Suppressor macrophage treated with lipopolysaccharide for 1 hour (primary cell): ENCODE measurements around the gene TNK1.

Experiments used
- DNase-seq, 3 donors: peaks; one replicate each; pipeline ENCODE4 v3.0.0-alpha.2; 2020 to 2022

The TNK1 gene

DNA sequence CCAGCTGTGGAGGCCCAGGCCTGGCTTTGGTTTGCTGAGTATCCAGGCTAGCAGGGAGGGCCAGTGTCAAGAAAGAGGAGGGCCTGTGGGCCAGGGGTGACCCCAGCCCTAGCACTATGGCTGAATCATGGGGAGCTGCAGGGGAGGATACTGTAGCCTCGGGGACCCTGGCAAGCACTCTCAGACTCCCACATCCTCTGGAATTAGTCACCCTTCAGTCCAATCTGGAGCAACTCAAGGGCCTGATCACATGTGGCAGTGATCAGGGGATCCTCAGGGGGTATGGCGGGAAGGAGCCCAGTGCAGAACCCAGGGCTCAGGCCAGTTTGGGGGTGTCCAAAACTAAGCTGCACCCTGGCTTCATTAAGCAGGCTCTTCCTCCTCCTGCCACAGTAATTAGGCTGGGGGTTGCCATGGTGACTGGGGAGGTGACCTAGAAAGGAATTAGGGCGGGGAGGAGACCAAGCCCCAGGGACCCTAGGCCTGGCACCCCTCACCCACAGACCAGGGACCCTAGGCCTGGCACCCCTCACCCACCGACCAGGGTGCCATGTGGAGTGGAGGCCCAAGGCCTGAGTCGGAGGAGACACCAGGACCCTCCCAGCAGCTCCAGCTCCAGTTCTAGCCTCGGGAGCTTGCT, 32.6 kb downstream of the TNK1 start:
- peak in 1 of 3 donors; percentile 20 for DNase-seq

GRCh38 chr17:7414837-7415236, 33.9 kb downstream of the TNK1 start:
- no peak for DNase-seq

GRCh38 chr17:7415784-7416183, 34.9 kb downstream of the TNK1 start:
- no peak for DNase-seq

DNA sequence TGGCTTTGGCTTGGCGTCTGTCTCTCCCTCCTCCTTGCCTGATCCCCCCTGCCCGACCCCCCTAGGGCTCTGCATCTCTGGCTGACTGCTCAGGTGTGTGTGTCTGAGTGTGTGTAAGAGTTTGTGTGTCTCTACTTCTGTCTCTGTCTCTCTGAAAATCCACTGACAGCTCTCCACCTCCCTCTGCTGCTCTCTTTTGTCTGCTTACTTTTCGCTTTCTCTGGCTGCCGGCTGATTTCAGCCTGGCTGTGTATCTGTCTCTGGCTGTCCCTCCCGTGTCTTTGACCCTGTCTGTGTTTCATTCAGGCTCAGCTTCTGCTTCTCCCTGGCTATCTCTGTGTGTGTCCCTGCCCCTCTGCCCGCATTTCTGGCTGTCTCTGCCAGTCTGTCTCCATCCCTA, 35.4 kb downstream of the TNK1 start:
- no peak for DNase-seq

GRCh38 chr17:7417056-7417655, 36.3 kb downstream of the TNK1 start:
- no peak for DNase-seq

DNA sequence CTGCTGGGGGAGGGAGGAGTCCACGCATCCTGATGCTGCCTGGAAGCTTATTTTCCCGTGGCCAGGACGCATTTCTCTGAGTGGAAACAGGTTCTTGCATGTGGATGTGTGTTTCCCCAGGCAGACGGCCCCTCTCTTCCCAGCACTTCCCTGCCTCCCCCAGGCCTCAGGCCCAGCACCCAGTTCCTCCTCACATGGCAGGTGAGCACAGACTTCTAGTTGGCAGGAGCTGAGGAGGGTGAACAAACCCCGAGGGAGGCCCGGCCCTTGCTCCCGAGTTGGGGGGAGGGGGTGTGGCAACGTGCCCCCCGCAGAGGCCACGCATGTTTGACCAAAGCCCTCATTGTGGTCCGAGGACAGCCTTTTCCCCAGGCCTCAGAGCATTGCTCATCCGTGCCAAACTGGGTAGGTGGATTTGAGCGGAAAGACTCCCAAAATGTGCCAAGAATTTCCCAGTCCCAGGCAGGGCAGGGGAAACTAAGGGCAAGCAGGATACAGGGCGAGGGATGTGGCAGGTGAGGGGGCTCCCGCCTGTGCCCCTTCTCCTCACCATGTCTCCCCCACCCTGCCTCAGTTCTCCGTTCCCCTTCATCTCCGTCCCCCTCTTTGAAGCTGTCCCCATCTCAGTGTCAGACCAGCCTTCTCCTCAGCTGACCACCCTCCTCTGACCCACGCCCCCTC, 37.7 kb downstream of the TNK1 start:
- no peak for DNase-seq

- DNase-seq: no peak
Observed at GRCh38 chr17:7419819-7420610, 39.1 kb downstream of the TNK1 start, which contains the start of gene SPEM1. SPEM1 (plus strand) TSS chr17:7420324; CDS start chr17:7420385, 61 bp downstream.

- no peak for DNase-seq
Observed at GRCh38 chr17:7421186-7421585, 40.3 kb downstream of the TNK1 start.

DNA sequence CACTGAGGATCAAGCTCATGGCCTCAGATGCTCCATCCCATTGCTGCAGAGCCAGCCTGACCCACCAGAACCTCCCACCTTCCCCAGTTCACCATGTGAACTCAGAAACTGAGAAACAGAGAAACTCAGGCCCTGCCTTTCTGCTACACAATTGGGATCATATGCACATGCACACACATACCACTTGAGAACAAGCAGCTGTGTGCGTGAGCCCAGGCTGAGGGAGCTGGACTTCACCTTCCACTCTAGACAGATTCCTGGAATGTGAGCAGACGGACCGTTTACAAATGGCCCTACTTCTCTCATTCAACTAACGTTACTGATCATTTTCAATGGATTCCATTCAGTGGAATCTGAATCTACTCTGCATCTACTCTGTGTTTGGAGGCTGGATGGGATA, 42.8 kb downstream of the TNK1 start:
- DNase-seq: no peak

GRCh38 chr17:7425316-7425715, 44.4 kb downstream of the TNK1 start, which contains the start of gene SPEM2:
SPEM2 (plus strand) TSS chr17:7425616; CDS start chr17:7425689, 73 bp downstream.
- no peak for DNase-seq

DNA sequence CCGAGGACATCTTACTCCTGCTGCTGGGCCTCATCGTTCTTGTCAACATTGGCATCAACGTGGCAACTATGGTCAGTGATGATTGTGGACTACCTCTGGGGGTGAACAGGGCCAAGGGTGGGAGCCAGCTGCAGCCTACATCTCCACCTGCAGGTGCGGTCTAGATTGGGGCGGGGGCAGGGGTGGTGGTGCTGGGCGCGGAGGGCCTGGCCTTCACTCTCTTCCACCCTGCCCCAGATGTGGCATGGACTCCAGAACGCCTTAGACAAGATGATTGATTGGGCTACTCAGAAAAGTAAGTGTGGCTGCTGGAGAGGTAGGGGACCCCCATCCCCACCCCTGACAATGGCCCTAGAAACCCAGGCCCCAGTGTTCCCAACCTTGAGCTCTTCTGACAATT, 44.9 kb downstream of the TNK1 start:
- DNase-seq: no peak

GRCh38 chr17:7426203-7426863, 45.4 kb downstream of the TNK1 start:
- no peak for DNase-seq

DNA sequence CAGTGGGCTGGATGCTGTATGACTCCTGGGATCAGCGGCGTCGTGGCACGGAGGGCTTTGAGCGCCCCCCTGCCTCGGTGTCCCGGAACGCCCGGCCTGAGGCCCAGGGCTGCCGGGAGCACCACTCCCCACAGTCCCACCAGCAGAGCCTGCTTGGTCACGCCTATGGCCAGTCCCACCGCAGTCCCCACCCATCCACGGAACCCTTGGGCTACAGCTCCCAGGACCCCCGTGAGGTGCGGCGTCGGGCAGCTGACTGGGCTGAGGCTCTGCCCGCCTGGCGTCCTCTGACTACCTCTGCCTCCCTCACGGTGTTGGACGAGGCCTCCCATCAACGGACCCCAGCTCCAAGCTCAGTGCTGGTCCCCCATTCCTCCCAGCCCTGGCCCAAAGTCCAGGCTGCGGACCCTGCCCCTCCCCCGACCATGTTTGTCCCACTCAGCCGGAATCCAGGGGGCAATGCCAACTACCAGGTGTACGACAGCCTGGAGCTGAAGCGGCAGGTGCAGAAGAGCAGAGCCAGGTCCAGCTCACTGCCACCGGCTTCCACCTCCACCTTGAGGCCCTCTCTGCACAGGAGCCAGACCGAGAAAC, 46.1 kb downstream of the TNK1 start:
- DNase-seq: no peak

GRCh38 chr17:7427549-7427948, 46.7 kb downstream of the TNK1 start:
- DNase-seq: no peak

DNA sequence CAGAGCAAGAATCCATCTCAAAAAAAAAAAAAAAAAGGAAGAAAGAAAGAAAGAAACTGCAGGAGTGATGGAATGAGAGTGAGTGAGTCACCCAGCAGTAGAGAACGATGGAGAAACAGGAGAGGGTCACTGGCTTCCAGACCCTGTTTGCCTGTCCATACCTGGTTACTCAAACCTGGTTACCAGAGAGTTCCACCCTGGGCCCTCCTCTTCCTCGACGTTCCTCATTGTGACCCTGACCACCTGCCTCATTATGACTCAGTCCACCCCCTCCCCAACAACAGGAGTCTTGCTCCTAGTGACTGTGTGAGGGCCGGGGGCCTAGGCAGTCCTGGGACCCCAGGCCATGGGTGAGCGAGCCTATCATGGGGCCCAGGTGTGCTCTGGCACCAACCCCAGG, 47.7 kb downstream of the TNK1 start, which contains the start of gene SPEM3:
Gene SPEM3, plus strand, starts transcription at position 301 of the 400 bp plus-strand sequence. Its CDS starts 46 bp downstream, at position 347.
- no peak for DNase-seq

DNA sequence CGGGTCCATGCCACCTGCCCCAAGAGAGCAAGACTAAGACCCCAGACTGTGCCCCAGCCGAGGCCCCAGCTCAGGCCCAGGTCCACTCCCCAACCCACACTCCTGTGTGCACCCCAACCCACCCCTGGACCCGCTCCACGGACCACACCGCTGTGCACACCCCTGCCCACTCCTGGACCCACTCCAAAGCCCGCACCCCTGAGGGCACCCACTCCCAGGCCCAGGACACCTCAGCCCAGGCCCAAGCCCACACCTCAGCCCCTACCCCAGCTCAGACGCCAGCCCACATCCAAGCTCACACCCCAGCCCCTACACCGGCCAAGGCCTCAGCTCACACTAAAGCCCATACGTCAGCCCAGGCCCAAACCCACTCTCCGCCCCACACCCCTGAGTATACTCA, 48.8 kb downstream of the TNK1 start:
- no peak for DNase-seq

- no peak for DNase-seq
Observed at GRCh38 chr17:7431231-7431630, 50.3 kb downstream of the TNK1 start.

- no peak for DNase-seq
Observed at GRCh38 chr17:7432296-7432695, 51.4 kb downstream of the TNK1 start.

DNA sequence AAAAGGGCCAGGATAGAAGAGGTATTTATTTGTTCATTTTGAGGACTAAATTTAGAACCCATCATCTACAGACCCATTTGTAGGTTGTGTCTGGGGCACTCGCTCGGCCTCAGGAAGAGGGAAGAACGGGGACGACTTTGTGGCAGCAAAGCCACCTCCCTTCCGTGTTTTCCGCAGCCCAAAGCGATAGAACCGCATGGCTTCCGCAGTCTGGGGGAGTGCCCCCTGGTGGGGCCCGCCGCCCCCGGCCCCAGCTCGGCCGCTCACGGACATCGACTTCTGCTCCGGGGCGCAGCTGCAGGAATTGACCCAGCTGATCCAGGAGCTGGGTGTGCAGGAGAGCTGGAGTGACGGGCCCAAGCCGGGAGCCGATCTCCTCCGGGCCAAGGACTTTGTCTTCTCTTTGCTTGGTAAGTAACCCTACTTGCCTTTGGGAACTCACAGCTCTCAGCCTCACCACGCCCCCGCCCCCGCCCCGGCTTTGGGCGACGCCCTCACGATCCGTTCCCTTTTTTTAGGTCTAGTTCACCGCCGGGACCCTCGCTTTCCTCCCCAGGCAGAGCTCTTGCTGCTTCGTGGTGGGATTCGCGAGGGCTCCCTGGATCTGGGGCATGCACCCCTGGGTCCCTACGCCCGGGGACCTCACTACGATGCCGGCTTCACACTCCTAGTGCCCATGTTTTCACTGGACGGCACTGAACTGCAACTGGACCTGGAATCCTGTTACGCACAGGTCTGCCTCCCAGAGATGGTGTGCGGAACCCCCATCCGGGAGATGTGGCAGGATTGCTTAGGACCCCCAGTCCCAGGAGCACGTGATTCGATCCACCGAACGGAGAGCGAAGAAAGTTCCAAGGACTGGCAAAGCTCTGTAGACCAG, 55.0 kb downstream of the TNK1 start:
- DNase-seq: peak; percentile 57 to 81 (median 73)

DNA sequence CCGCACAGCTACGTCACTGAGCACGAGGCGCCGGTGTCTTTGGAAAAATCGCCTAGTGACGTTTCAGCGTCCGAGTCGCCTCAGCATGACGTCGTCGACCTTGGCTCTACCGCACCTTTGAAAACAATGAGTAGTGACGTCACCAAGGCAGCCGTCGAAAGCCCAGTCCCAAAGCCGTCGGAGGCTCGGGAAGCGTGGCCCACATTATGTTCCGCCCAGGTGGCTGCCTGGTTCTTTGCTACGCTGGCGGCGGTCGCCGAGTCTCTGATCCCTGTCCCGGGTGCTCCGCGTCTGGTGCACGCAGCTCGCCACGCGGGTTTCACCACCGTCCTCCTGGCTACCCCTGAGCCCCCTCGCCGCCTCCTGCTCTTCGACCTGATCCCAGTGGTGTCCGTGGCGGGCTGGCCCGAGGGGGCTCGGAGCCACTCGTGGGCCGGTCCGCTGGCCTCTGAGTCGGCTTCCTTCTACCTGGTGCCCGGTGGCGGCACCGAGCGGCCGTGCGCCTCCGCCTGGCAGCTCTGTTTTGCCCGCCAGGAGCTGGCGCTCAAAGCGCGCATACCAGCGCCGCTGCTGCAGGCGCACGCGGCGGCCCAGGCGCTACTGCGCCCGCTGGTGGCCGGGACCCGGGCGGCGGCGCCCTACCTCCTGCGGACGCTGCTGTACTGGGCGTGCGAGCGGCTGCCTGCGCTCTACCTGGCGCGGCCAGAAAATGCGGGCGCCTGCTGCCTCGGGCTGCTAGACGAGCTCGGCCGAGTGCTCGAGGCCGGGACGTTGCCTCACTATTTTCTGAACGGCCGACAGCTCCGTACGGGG, 55.9 kb downstream of the TNK1 start:
- peak; percentile 86 to 95 (median 91) for DNase-seq
